ENCODE data around the gene SYT17.

SYT17 gene

DNA sequence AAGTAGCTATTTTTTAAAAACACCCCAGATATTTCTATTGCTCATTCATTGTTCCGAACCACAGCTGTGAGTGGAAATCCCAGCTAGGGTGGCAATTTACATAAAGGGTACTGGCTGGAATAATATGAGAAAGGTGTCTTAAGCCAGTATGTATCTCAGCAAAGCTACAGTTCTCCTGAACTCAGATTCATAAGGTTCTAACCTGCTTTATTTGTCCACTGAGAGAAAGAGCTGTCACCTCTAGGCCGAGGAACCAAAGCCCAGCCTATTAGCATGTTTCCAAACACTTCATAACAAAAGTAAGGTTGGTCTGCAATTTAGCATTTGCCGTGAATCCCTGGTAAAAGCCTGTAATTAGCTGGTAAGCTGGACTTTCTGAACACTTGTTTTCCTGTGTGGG is 60.5 kb downstream of the SYT17 start:
- no peaks in the 10 kb centered on the region for H3K79me2 ChIP-seq
- no peak overlapping the region for H3K27ac ChIP-seq
- TF ChIP-seq, protein P1, sequence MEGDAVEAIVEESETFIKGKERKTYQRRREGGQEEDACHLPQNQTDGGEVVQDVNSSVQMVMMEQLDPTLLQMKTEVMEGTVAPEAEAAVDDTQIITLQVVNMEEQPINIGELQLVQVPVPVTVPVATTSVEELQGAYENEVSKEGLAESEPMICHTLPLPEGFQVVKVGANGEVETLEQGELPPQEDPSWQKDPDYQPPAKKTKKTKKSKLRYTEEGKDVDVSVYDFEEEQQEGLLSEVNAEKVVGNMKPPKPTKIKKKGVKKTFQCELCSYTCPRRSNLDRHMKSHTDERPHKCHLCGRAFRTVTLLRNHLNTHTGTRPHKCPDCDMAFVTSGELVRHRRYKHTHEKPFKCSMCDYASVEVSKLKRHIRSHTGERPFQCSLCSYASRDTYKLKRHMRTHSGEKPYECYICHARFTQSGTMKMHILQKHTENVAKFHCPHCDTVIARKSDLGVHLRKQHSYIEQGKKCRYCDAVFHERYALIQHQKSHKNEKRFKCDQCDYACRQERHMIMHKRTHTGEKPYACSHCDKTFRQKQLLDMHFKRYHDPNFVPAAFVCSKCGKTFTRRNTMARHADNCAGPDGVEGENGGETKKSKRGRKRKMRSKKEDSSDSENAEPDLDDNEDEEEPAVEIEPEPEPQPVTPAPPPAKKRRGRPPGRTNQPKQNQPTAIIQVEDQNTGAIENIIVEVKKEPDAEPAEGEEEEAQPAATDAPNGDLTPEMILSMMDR (IDR thresholded peaks at IDR 0.05): no peak
- no peaks in the 10 kb centered on the region for H3K9me3 ChIP-seq (ENCODE audit: control insufficient read depth, low read length)
- H2AFZ ChIP-seq: no peak overlapping the region
- no peak overlapping the region for H3K4me3 ChIP-seq (ENCODE audit: low read depth, low read length)
- H3K9ac ChIP-seq: no peak overlapping the region
- no peaks in the 10 kb centered on the region for H3K27me3 ChIP-seq (ENCODE audit: control insufficient read depth, insufficient read depth, low read length)
- no peaks in the 10 kb centered on the region for H3K36me3 ChIP-seq (ENCODE audit: control insufficient read depth, insufficient read depth, low read length)
- H3K4me1 ChIP-seq: no peaks in the 10 kb centered on the region
- no peak overlapping the region for H3K4me2 ChIP-seq (ENCODE audit: low read length)

DNA sequence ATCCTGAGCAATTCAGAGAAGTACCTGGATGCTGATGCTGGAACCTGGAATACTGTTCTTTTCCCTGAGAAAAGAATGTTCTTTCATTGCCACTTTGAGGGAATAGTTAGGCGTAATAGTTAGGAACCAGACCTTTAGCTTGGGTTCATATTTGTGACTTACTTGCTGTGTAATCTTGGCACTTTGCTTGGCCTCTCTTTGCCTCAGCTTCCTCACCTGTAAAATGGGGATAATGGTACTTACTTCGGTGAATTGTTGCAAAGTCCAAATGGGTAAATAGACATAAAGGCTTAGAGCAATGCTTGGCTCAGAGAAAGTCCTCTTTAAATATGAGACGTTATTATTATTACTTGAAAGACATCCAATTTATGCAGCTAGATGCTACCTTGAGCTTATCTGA is 62.5 kb downstream of the SYT17 start:
- Histone ChIP-seq H3K9me3 (ENCODE audit: control insufficient read depth, low read length) (no peaks in the 10 kb centered on the region), H3K4me1 (no peaks in the 10 kb centered on the region), H3K36me3 (ENCODE audit: control insufficient read depth, insufficient read depth, low read length) (no peaks in the 10 kb centered on the region), H3K9ac (no peak overlapping the region), H3K27me3 (ENCODE audit: control insufficient read depth, insufficient read depth, low read length) (no peaks in the 10 kb centered on the region), H3K4me2 (ENCODE audit: low read length) (no peak overlapping the region), H2AFZ (no peak overlapping the region), H3K27ac (no peak overlapping the region), H3K79me2 (no peaks in the 10 kb centered on the region), H3K4me3 (ENCODE audit: low read depth, low read length) (no peak overlapping the region)
- TF ChIP-seq, protein P1 (IDR thresholded peaks at IDR 0.05): no peak

DNA sequence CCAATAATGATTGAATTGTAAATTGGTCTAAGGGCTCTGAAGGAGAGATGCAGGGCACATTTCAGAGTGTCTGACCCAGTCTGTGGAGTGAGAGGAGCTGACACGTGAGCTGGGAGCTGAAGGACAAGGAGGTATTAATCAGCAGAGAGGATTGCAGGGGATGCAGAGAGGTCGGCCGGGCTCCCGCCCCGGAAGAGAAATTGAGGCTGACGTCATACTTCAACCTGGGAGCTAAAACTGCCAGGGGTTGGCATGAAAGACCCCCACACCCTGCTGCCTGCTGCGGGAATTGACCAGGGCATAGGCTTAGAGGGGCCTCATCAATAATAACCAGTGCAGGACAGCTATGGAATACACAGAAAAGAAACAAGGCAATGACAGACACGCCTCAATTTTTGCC is 63.8 kb downstream of the SYT17 start:
- no peaks in the 10 kb centered on the region for H3K4me1 ChIP-seq
- no peak overlapping the region for H3K9ac ChIP-seq
- no peak overlapping the region for H2AFZ ChIP-seq
- H3K27ac ChIP-seq: no peak overlapping the region
- H3K4me3 ChIP-seq (ENCODE audit: low read depth, low read length): no peak overlapping the region
- no peaks in the 10 kb centered on the region for H3K27me3 ChIP-seq (ENCODE audit: control insufficient read depth, insufficient read depth, low read length)
- H3K9me3 ChIP-seq (ENCODE audit: control insufficient read depth, low read length): no peaks in the 10 kb centered on the region
- TF ChIP-seq, protein P1 (IDR thresholded peaks at IDR 0.05): no peak
- H3K36me3 ChIP-seq (ENCODE audit: control insufficient read depth, insufficient read depth, low read length): no peaks in the 10 kb centered on the region
- no peak overlapping the region for H3K4me2 ChIP-seq (ENCODE audit: low read length)
- no peaks in the 10 kb centered on the region for H3K79me2 ChIP-seq

DNA sequence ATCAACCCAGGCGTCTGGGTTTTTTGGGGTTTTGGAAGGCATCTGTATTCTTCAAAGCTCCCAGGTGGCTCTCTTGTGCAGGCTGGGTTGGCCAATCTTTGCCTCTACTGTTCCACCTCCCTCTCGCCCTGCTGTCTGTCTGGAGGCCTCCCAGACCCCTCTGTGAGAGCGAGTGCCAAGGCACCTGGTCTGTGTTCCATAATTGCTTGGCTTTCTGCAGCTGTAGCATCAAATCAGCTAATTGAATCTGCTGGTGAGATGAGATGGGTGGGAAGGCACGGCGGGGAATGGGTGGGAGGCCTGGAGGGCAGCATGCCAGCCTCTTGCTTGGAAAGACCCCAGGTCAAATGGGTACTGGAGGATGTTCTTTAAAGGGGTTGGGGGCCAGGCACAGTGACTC is 64.9 kb downstream of the SYT17 start:
- no peak overlapping the region for H3K27ac ChIP-seq
- no peaks in the 10 kb centered on the region for H3K79me2 ChIP-seq
- no peak overlapping the region for H3K4me2 ChIP-seq (ENCODE audit: low read length)
- H3K9me3 ChIP-seq (ENCODE audit: control insufficient read depth, low read length): no peaks in the 10 kb centered on the region
- no peak overlapping the region for H2AFZ ChIP-seq
- TF ChIP-seq, protein P1 (IDR thresholded peaks at IDR 0.05): no peak
- H3K36me3 ChIP-seq (ENCODE audit: control insufficient read depth, insufficient read depth, low read length): no peaks in the 10 kb centered on the region
- no peaks in the 10 kb centered on the region for H3K4me1 ChIP-seq
- H3K27me3 ChIP-seq (ENCODE audit: control insufficient read depth, insufficient read depth, low read length): no peaks in the 10 kb centered on the region
- H3K9ac ChIP-seq: no peak overlapping the region
- no peak overlapping the region for H3K4me3 ChIP-seq (ENCODE audit: low read depth, low read length)

DNA sequence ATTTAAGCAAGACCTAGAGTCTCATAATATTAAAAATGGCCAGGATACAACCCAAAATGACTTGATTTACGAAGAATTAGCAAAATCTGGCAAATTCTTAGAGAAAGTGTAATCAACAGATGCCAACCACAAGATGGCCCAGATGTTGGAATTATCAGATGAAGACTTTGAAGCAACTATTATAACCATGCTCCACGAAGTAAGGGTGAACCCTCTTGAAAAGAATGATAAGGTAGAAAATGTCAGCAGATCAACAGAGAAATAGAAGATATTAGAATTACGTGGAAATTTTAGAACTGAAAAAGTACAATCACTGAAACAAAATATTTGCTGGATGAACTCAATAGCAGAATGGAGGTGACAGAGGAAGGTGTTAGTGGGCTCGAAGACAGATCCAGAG is 67.4 kb downstream of the SYT17 start:
- H3K9ac ChIP-seq: no peak overlapping the region
- no peak overlapping the region for H3K4me3 ChIP-seq (ENCODE audit: low read depth, low read length)
- no peaks in the 10 kb centered on the region for H3K79me2 ChIP-seq
- no peak overlapping the region for H2AFZ ChIP-seq
- no peak overlapping the region for H3K27ac ChIP-seq
- TF ChIP-seq, protein P1 (IDR thresholded peaks at IDR 0.05): no peak
- no peak overlapping the region for H3K4me2 ChIP-seq (ENCODE audit: low read length)
- H3K9me3 ChIP-seq (ENCODE audit: control insufficient read depth, low read length): no peaks in the 10 kb centered on the region
- no peaks in the 10 kb centered on the region for H3K36me3 ChIP-seq (ENCODE audit: control insufficient read depth, insufficient read depth, low read length)
- no peaks in the 10 kb centered on the region for H3K4me1 ChIP-seq
- H3K27me3 ChIP-seq (ENCODE audit: control insufficient read depth, insufficient read depth, low read length): no peaks in the 10 kb centered on the region

All from parathyroid adenoma (tissue), 2 donors.